B cell (primary cell): ENCODE data around the gene TANK. TPM values are rescaled to one million over a fixed set of nuclear protein-coding genes. Genes with fewer than 3 reads are reported as not detected.

Experiments
- ATAC-seq: fragments of 200-7000 bp; cut with Tn5 transposase; one replicate; pipeline ENCODE4 v1.10.0; 2021; ENCODE audit warnings: low read depth, mild to moderate bottlenecking, moderate number of reproducible peaks, moderate library complexity
- CTCF ChIA-PET: fragments of 350-600 bp; sonication (Branson Sonifier 250); formaldehyde crosslinking; loops from one replicate; lab custom pipeline; 2021; ENCODE audit warnings: antibody characterized with exemption, inconsistent platforms; lab: Charles Lee
- POLR2A ChIA-PET: fragments of 350-600 bp; sonication (Branson Sonifier 250); formaldehyde crosslinking; loops from one replicate; lab custom pipeline; 2021; ENCODE audit warnings: antibody characterized with exemption; lab: Charles Lee
- DNase-seq: peaks from one replicate; pipeline ENCODE4 v3.0.0; 2013
- H2AFZ ChIP-seq: 2 replicates; pipeline ENCODE4 v1.6.1; 2012; ENCODE audit warnings: mild to moderate bottlenecking, low read depth, low read length; ENCODE audit not compliant: insufficient read depth, poor library complexity, severe bottlenecking
- H3K27ac ChIP-seq, 2 donors: 1 replicate in 1 of 2; 2 replicates in 1 of 2; pipeline ENCODE4 v1.5.1; 2012 to 2013; ENCODE audit warnings: low read length in 2 of 2, mild to moderate bottlenecking in 2 of 2, moderate library complexity in 1 of 2
- H3K27me3 ChIP-seq, 4 experiments: fragments of 200-600 bp in 1 of 4; sonication (generic) in 1 of 4; replicated peaks in 1 of 4; 1 replicate in 2 of 4; 2 replicates in 2 of 4; pipeline versions ENCODE4 v1.6.1 to v1.7.0; 2013 to 2016; ENCODE audit warnings: low read length in 3 of 4, mild to moderate bottlenecking in 2 of 4, mixed read lengths in 1 of 4, moderate library complexity in 1 of 4; ENCODE audit not compliant: insufficient read depth in 4 of 4, control insufficient read depth in 3 of 4; ENCODE audit errors: control extremely low read depth in 1 of 4
- H3K36me3 ChIP-seq, 2 experiments: replicated peaks in 1 of 2; 1 replicate in 1 of 2; 2 replicates in 1 of 2; pipeline versions ENCODE4 v1.6.1 to v1.7.1; 2013; ENCODE audit warnings: low read length in 1 of 2; ENCODE audit not compliant: insufficient read depth in 2 of 2, control insufficient read depth in 1 of 2; ENCODE audit errors: control extremely low read depth in 1 of 2, extremely low read depth in 1 of 2
- H3K4me1 ChIP-seq, 2 donors: fragments of 200-600 bp in 1 of 2; sonication (generic) in 1 of 2; 1 replicate in 1 of 2; 2 replicates in 1 of 2; pipeline versions ENCODE4 v1.5.1 to v1.6.1; 2013 to 2017; ENCODE audit warnings: low read length in 2 of 2; ENCODE audit not compliant: control insufficient read depth in 2 of 2, insufficient read depth in 2 of 2
- H3K4me2 ChIP-seq: replicated peaks from 2 replicates; pipeline ENCODE3; 2012; ENCODE audit warnings: mild to moderate bottlenecking, low read depth, low read length; ENCODE audit not compliant: poor library complexity, severe bottlenecking
- H3K4me3 ChIP-seq, 5 experiments: fragments of 200-600 bp in 1 of 5; sonication (generic) in 1 of 5; 1 replicate in 3 of 5; 2 replicates in 2 of 5; pipeline versions ENCODE4 v1.5.1 to v1.7.0; 2011 to 2016; ENCODE audit warnings: low read length in 4 of 5, mild to moderate bottlenecking in 4 of 5, low read depth in 2 of 5, control low read depth in 1 of 5, moderate library complexity in 1 of 5; ENCODE audit not compliant: insufficient read depth in 1 of 5; ENCODE audit errors: control extremely low read depth in 1 of 5, extremely low read depth in 1 of 5
- H3K79me2 ChIP-seq: fragments of 200-600 bp; sonication (generic); one replicate; pipeline ENCODE4 v1.6.0; 2016; ENCODE audit warnings: low read length; ENCODE audit not compliant: control insufficient read depth, insufficient read depth
- H3K9ac ChIP-seq: fragments of 200-600 bp; sonication (generic); 2 replicates; pipeline ENCODE4 v1.6.1; 2017; ENCODE audit warnings: mild to moderate bottlenecking, low read length, moderate library complexity
- H3K9me3 ChIP-seq, 3 donors: one replicate each; pipeline versions ENCODE4 v1.6.1 to v1.7.1; 2013; ENCODE audit warnings: low read length in 2 of 3; ENCODE audit not compliant: control insufficient read depth in 2 of 3, insufficient read depth in 1 of 3; ENCODE audit errors: control extremely low read depth in 1 of 3
- H4K20me1 ChIP-seq: 2 replicates; pipeline ENCODE4 v1.6.0; 2012; ENCODE audit warnings: mild to moderate bottlenecking, low read length; ENCODE audit not compliant: insufficient read depth, control insufficient read depth, poor library complexity, severe bottlenecking
- H3K27ac Mint-ChIP-seq: one replicate; pipeline ENCODE4 v1.8.0; 2021; ENCODE audit warnings: mixed read lengths
- H3K27me3 Mint-ChIP-seq: one replicate; pipeline ENCODE4 v1.8.0; 2021; ENCODE audit warnings: mixed read lengths
- H3K4me1 Mint-ChIP-seq: one replicate; pipeline ENCODE4 v1.8.0; 2021; ENCODE audit warnings: mixed read lengths
- H3K4me3 Mint-ChIP-seq: one replicate; pipeline ENCODE4 v1.8.0; 2021; ENCODE audit warnings: mixed read lengths
- H3K9me3 Mint-ChIP-seq: one replicate; pipeline ENCODE4 v1.8.0; 2022; ENCODE audit warnings: mixed read lengths; ENCODE audit not compliant: insufficient read depth
- EZH2 ChIP-seq: IDR thresholded peaks from 2 replicates; pipeline ENCODE4 v1.6.1; 2012; ENCODE audit warnings: borderline replicate concordance, low read depth, mild to moderate bottlenecking, moderate library complexity, low read length; ENCODE audit not compliant: insufficient read depth, poor library complexity, severe bottlenecking
- WGBS: methylation state at CpG from one replicate; pipeline ENCODE4 v1.1.5; 2013; ENCODE audit warnings: missing lambda C conversion rate; ENCODE audit not compliant: insufficient coverage; 5-methylcytosine and 5-hydroxymethylcytosine counted together
- intact Hi-C: fragments of 100-400 bp; cut with micrococcal nuclease; formaldehyde crosslinking; loops from one replicate; pipeline ENCODE4 v1.10.0; 2022
- polyA plus RNA-seq: library from polyadenylated mRNA; depleted of rRNA; stranded (reverse); fragments of >200 nt; gene quantifications from 2 replicates; pipeline ENCODE4 v1.2.3, GENCODE V29; 2012
- total RNA-seq, 2 donors: library from RNA; stranded (reverse); fragments of 120-200 nt in 1 of 2; gene quantifications; 1 replicate in 1 of 2; 2 replicates in 1 of 2; pipeline versions ENCODE4 v1.2.3 to v1.2.4, GENCODE V29; 2013 to 2022
- TF ChIP-seq, protein P1 (sequence below): fragments of 200-600 bp; IDR thresholded peaks from one replicate; pipeline ENCODE4 v1.8.0; 2022; ENCODE audit warnings: antibody characterized with exemption, mild to moderate bottlenecking

The TANK gene
- total and polyA plus RNA-seq, 2 donors (not counting 1 experiment from before 2014, with no cell fraction given): 62.4 to 179 TPM

DNA sequence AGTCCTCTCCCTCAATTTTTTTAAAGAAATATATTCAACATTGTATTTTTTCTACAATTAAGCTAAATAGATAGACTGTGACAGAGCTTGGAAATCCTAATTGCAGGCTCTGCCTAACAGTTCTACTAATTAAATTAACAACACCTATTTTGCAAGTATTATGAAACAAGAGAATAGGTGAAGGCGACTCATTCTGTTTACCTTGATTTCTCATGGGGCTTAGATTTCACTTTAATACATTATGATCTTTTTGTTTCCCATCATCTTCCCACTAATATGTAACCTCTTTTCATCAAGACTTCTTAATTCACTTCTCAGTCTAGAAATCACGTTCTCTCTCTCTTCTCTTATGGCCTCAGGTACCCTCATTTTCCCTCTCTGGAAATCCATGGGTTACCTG is 42.7 kb upstream of the TANK start:
- Histone ChIP-seq H3K9ac (no peak overlapping the region), H4K20me1 (no peaks in the 10 kb centered on the region), H3K9me3 (no peaks in the 10 kb centered on the region), H3K4me1 (peaks cover 4 to 8% of the 10 kb centered on the region in 2 donors), H3K36me3 (no peaks in the 10 kb centered on the region), H3K79me2 (no peaks in the 10 kb centered on the region), H2AFZ (no peak overlapping the region), H3K27ac (no peak overlapping the region), H3K27me3 (no peaks in the 10 kb centered on the region), H3K4me3 (no peak overlapping the region), H3K4me2 (no peak overlapping the region)
- DNase-seq (no peak), ATAC-seq (no peak)
- intact Hi-C loops: loop anchor here (2.0 kb wide), 1 partner anchor 15 kb away; no protein-coding TSS in a partner anchor
- ChIA-PET CTCF (interaction anchor here (1.9 kb wide), 1 partner anchor 11 kb away, joined by 5 read pairs; no protein-coding TSS in a partner anchor), POLR2A (interaction anchor here (0.5 kb wide), 1 partner anchor 36 kb away, joined by 13 read pairs; no protein-coding TSS in a partner anchor)
- no peaks in the 10 kb centered on the region for H3K9me3 Mint-ChIP-seq
- H3K4me1 Mint-ChIP-seq: peaks cover 24% of the 10 kb centered on the region
- no peak overlapping the region for H3K4me3 Mint-ChIP-seq
- 100% methylated on average over 1 of the region's 2 CpGs for WGBS
- H3K27ac Mint-ChIP-seq: no peak overlapping the region
- TF ChIP-seq, protein P1, sequence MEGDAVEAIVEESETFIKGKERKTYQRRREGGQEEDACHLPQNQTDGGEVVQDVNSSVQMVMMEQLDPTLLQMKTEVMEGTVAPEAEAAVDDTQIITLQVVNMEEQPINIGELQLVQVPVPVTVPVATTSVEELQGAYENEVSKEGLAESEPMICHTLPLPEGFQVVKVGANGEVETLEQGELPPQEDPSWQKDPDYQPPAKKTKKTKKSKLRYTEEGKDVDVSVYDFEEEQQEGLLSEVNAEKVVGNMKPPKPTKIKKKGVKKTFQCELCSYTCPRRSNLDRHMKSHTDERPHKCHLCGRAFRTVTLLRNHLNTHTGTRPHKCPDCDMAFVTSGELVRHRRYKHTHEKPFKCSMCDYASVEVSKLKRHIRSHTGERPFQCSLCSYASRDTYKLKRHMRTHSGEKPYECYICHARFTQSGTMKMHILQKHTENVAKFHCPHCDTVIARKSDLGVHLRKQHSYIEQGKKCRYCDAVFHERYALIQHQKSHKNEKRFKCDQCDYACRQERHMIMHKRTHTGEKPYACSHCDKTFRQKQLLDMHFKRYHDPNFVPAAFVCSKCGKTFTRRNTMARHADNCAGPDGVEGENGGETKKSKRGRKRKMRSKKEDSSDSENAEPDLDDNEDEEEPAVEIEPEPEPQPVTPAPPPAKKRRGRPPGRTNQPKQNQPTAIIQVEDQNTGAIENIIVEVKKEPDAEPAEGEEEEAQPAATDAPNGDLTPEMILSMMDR: no peak
- no peaks in the 10 kb centered on the region for H3K27me3 Mint-ChIP-seq

DNA sequence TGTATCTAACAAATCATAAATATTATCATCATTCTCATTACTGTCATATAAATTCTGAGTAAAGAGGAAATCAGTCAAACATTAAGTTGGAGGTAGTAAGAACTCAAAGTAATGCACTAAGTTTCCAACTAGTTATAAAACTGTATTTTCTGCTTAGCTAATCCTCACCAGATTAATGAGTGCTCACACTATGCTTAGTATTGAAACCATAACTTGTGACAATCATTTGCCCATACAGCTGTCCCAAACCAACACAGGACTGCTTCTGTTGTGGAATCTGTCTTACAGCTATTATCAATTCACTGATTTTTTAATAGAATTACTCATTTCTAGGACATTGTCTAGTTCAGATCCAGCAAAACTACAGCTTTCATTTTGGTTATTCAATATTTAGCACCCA is 41.5 kb upstream of the TANK start:
- no peak overlapping the region for H3K9ac ChIP-seq
- H3K4me2 ChIP-seq: no peak overlapping the region
- Mint-ChIP-seq H3K27me3 (no peaks in the 10 kb centered on the region), H3K4me3 (no peak overlapping the region), H3K9me3 (no peaks in the 10 kb centered on the region), H3K27ac (no peak overlapping the region), H3K4me1 (peaks cover 30% of the 10 kb centered on the region)
- no peak overlapping the region for H3K27ac ChIP-seq
- intact Hi-C loops: no loop called here
- no peak overlapping the region for H2AFZ ChIP-seq
- no peaks in the 10 kb centered on the region for H4K20me1 ChIP-seq
- H3K27me3 ChIP-seq: no peaks in the 10 kb centered on the region
- ChIA-PET CTCF (interaction anchor here (0.8 to 1.2 kb wide), 2 partner anchors 13 to 55 kb away, joined by 3 read pairs; no protein-coding TSS in a partner anchor), POLR2A (interaction anchor here (1.6 kb wide), 1 partner anchor 18 kb away, joined by 4 read pairs; no protein-coding TSS in a partner anchor)
- no peaks in the 10 kb centered on the region for H3K79me2 ChIP-seq
- no peak for TF ChIP-seq EZH2
- TF ChIP-seq, protein P1: no peak
- no peaks in the 10 kb centered on the region for H3K36me3 ChIP-seq
- DNase-seq (no peak), ATAC-seq (no peak)
- H3K9me3 ChIP-seq: no peaks in the 10 kb centered on the region
- no peak overlapping the region for H3K4me3 ChIP-seq
- peaks cover 4 to 8% of the 10 kb centered on the region in 2 donors for H3K4me1 ChIP-seq
